ENCODE measurements around the gene NLRC5.

The NLRC5 gene

GRCh38 chr16:56961851-56962281 lies 27.5 kb upstream of the NLRC5 start, which contains the start of gene CETP:
TSS of gene CETP (plus strand) at chr16:56961950. CDS start at chr16:56961980, 30 bp downstream.
- no peak for TF ChIP-seq TAF1 (IDR thresholded peaks at IDR 0.05; ENCODE audit: borderline replicate concordance, insufficient read depth, low read length)
- no peak for TF ChIP-seq POLR2AphosphoS5 (IDR thresholded peaks at IDR 0.05; ENCODE audit: low read depth, low read length)
- no peak for TF ChIP-seq FOXP2 (optimal IDR thresholded peaks at IDR 0.05; ENCODE audit: borderline replicate concordance, extremely low read depth, extremely low read length, insufficient read depth)
- no peak for TF ChIP-seq SIN3A (IDR thresholded peaks at IDR 0.05; ENCODE audit: borderline replicate concordance, insufficient read depth, low read length)
- no peak for TF ChIP-seq REST (IDR thresholded peaks at IDR 0.05; ENCODE audit: insufficient read depth in 1 of 2, low read depth in 2 of 2, low read length in 2 of 2)

- TF ChIP-seq TAF1 (IDR thresholded peaks at IDR 0.05; ENCODE audit: borderline replicate concordance, insufficient read depth, low read length) (no peak), FOXP2 (optimal IDR thresholded peaks at IDR 0.05; ENCODE audit: borderline replicate concordance, extremely low read depth, extremely low read length, insufficient read depth) (no peak), POLR2AphosphoS5 (IDR thresholded peaks at IDR 0.05; ENCODE audit: low read depth, low read length) (no peak), SIN3A (IDR thresholded peaks at IDR 0.05; ENCODE audit: borderline replicate concordance, insufficient read depth, low read length) (no peak), REST (IDR thresholded peaks at IDR 0.05; ENCODE audit: insufficient read depth in 1 of 2, low read depth in 2 of 2, low read length in 2 of 2) (no peak)
Observed at GRCh38 chr16:56964243-56965148, 24.9 kb upstream of the NLRC5 start.

GRCh38 chr16:56965149-56966092 lies 23.9 kb upstream of the NLRC5 start:
- no peak for TF ChIP-seq TAF1 (IDR thresholded peaks at IDR 0.05; ENCODE audit: borderline replicate concordance, insufficient read depth, low read length)
- no peak for TF ChIP-seq POLR2AphosphoS5 (IDR thresholded peaks at IDR 0.05; ENCODE audit: low read depth, low read length)
- no peak for TF ChIP-seq SIN3A (IDR thresholded peaks at IDR 0.05; ENCODE audit: borderline replicate concordance, insufficient read depth, low read length)
- TF ChIP-seq REST (IDR thresholded peaks at IDR 0.05; ENCODE audit: insufficient read depth in 1 of 2, low read depth in 2 of 2, low read length in 2 of 2): no peak
- no peak for TF ChIP-seq FOXP2 (optimal IDR thresholded peaks at IDR 0.05; ENCODE audit: borderline replicate concordance, extremely low read depth, extremely low read length, insufficient read depth)

- TF ChIP-seq SIN3A (IDR thresholded peaks at IDR 0.05; ENCODE audit: borderline replicate concordance, insufficient read depth, low read length) (no peak), REST (IDR thresholded peaks at IDR 0.05; ENCODE audit: insufficient read depth in 1 of 2, low read depth in 2 of 2, low read length in 2 of 2) (no peak), TAF1 (IDR thresholded peaks at IDR 0.05; ENCODE audit: borderline replicate concordance, insufficient read depth, low read length) (no peak), POLR2AphosphoS5 (IDR thresholded peaks at IDR 0.05; ENCODE audit: low read depth, low read length) (no peak), FOXP2 (optimal IDR thresholded peaks at IDR 0.05; ENCODE audit: borderline replicate concordance, extremely low read depth, extremely low read length, insufficient read depth) (no peak)
Observed at GRCh38 chr16:56966093-56966475, 23.3 kb upstream of the NLRC5 start.
